ENCODE data around the gene TP53I11.

Gene TP53I11

DNA sequence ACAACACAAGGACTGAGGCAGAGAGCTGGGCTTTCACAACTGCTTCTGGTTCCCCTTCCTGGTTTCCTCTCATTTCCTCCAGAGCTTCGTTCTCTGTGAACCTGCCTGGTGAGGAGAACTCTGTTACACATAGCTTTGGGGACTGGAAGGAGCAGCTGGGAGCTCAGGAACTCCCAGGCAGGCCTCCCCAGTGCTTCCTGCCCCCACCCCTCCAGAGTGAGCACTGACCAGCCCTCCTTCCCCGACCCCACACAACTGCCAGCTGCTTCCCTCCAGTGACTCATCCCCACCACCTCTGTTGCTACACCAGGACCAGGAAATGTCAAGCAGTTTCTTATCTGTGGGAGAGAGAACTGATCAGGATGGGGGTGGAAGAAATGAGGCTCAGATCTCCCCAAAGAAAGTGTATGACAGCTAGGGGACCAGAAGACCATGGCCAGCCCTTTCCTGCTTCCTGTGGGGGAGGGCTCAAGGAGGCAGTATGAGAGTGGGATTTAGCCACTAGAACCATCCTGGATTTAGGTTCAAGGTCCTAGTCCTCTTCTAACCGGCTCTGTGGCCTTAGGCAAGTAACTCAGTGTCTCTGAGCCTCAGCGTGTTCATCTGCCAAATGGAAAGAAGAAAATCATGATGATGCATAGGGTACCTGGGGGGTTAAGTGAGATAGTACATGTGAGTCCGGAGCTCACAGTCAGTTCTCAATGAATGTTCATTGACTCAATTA lies 4.5 kb upstream of the TP53I11 start:
- DNase-seq = peak; percentile 68

DNA sequence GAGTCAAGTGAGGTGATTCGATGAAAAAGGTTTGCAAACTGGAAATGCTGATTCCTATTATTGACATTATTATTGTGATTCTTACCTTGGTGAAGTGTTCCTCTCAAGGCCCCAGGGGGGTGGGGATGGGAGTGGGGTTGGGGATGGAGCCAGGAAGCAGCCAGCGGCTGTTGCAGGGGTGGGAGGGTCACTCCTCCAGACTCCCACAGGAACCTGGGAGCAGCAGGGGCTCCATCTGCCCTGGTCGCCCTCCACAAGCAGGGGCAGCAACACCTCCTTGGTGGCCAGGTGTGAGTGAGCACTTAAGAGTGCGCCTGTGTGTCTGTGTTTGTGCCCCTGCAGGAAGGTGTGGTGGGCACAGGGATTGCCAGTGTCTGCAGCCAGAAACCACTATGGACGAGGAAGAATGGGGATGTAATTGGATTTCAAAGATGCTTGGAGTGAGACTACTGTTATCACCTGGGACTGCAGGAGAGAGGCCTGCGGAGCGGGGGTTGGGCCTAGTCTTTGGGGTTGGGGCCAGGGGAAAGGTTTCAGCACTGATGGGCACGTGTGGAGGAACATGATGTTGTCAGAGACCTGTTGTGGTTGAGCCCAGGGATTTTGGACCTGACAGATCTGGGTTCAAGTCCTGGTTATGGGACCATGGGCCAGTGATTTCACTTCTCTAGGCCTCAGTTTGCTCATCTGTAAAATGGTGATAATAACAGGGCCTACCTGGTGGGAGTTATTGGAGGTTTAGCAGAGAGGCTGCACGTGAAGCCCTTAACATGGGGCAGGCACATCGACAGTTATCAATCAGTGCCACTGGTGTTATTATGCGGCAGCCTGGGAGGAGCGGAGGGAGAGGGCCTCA lies 3.6 kb upstream of the TP53I11 start:
- DNase-seq = no peak

DNA sequence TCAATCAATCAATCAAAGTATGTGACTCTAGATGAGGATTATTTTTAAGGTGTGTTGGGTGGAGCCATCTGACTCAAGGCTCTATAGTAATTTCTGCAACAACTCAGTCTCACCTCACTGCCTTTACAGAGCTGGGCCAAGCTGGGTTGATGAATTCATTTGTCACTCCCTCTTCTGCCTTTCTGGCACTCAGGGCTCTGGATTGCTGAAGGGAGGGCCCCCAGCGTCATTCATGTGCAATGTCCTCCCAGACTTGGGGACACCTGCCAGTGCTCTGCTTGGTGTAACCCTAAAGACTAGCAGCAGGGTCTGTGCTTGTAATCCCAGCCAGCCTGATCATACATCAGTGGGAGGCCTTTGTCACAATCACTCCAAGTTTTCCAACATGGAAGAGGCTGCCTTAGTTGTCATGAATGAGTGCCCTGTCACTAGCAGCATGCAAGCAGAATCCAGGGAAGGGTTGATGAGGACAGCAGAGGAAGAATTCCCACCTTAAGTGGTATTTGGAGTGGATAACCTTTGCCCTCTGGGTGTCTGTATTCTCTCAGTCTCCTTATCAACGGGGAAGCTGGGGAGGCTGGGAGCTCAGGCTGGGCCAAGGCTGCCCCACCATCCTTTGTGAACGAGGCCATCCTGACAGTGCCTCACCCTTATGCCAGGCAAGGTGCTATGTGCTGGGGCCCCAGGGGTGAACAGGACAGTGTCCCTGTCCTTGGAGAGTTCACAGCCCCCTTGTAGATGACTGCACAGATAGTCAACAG lies 2.0 kb upstream of the TP53I11 start:
- DNase-seq = no peak

DNA sequence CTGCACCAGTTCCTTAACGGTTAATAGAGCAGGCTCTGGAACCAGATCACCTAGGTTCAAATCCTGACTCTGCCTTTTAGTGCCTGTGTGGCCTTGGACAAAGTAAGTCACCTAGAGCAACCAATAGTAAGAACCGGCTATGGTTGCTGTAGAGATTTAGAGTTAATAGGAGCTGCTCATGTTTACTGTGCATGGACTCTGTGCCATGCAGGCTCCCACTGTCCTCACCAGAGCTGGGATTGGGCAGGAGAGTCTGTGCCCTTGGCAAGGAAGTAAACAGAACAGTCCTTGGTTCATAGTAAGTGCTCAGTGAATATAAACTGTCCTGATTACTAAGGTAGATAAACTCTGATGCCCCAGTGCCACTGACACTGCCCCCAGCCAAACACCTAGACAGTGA lies 1.4 kb upstream of the TP53I11 start:
- DNase-seq = no peak

DNA sequence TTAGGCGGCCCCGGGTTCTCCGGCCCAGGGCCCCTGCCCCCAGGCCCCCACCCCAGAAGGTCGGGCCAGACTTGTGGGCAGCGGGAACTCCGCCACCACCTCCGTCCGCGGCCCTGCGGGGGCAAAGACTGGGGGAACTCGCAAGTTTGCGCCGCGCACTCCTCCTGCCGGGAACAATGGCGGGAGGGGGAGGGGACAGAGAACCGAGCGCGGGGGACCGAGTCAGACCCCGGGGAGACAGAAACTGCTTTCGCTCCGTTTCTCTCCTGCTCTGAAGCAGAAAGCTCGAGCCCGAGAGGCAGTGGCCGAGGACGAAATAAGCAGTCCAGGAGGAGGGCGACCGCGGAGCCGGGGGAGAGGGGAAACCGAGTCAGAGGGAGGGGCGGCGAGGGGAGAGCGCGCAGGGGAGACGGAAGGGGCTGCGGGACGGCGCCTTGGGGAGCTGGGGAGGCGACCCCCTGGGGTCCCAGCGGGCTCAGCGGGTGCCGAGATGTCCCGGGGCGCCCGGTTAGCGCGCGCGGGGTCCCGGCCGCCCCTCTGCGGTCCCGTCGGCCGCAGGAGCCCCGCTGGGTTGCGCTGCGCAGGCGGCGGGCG lies 555 bp downstream of the TP53I11 start:
- DNase-seq = no peak

DNA sequence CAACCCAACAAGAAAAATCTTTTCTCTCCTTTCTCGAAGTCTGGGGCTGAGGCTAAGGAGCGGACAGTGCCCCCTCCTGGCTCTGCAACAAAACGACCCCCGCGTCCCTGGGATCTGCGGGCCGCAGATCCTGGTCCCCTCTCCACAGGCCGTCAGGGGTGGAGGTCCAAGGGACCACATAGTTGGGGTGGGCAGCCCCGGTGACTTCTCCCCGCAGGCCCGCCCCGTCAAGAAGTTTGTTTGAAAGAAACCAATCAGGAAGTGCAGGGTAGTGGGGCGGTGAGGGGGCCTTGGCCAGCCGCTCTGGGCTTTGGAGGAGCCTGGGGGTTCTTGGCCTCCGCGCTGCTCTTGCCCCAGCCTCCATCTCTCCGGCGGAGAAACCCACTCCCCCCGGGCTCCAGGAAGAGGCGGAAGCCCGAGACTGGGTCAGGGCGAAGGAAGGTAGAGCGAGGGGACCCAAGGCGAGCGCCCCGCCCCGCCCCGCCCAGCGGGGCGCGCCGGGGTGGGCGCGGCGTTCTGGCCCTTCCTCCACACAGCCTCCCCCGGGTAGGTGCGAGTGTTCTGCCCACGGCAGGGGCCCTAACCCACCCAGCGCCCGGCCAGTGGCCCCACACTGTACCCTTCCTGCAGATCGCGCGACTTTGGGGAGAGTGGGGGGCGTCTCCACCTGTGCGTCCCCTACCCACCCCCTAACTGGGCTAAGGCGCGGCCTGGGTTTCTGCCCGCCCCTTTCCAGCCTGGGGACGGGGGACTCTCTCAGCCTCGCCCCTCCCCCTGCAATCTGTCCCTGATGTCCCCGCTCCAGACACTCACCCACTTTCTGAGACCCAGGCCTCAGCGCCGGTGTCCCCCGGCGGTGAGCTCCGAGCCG lies 1.3 kb downstream of the TP53I11 start:
- DNase-seq = no peak

DNA sequence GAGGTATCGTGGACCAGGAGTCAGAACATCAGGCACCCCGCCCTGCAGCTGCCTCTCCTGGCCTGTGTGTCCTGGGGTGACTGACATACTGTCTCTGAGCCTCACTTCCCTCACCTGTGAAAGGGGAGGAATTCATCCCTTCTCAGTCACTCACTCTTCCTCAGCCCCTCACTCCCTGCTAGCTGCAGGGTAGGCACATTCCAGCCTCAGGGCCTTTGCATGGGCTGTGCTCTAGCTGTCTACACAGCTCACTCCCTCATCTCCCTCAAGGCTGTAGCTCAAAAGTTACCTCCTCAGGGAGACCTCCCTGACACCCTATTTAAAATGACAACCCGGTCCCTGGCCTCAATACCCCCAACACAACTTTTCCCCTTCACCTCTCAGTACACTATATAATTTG lies 2.5 kb downstream of the TP53I11 start:
- no peak for DNase-seq

DNA sequence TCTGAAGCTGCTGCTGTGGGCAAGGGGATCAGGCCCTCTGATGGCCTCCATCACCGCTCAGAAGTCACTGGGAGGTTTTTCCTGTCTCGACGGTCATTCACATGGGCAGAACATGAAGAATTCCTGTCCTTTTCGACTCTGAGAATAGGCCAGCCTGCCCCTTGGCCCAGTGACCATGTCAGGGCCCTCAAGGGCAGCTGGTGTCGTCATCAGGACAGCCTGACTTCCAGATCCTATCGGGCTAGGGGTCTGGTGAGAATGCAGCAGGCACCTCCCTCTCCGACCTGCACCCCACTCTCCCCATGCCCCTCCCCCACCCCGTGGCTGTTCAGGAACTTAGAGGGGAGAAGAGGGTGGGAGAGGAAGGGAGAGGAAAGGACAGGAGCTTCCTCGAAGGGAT lies 3.6 kb downstream of the TP53I11 start:
- no peak for DNase-seq

DNA sequence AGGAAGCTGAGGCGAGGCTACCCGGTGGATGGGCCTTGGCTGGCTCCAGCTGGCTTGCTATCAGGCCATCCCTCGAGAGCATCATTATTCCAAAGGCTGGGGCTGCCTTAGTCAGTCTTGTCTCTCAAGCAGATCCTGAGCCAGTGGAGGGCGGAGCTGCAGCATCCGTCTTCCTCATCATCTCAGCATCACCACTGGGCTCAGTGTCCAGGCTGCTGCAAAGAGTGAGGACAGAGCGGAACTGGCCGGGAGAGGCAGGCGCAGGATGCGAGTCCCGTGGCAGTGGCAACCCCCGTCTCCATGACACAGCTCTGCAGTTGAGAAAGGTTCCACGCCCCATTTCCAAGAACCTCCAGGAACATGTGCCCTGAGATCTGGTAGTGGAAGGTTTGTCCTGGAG lies 4.4 kb downstream of the TP53I11 start:
- DNase-seq = no peak

DNA sequence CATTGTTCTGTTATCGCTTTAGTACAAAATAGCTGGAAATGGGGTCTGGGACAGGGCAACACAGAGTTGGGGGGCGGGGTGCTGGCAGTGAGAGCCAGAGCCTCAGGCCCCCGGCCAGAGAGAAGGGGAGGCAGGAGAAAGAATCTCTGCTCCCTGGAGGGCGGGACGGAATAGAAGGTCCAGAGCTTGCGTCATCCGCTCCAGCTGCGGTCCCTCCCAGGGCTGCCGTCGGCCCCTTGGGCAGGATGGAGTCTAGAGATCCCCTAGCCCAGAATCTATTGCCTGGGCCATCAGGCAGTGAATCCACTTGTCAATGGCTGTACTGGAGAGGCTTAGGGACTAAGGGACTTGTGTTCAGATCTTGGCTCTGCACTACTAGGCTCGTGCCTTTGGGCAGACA lies 5.0 kb downstream of the TP53I11 start:
- DNase-seq = no peak

DNA sequence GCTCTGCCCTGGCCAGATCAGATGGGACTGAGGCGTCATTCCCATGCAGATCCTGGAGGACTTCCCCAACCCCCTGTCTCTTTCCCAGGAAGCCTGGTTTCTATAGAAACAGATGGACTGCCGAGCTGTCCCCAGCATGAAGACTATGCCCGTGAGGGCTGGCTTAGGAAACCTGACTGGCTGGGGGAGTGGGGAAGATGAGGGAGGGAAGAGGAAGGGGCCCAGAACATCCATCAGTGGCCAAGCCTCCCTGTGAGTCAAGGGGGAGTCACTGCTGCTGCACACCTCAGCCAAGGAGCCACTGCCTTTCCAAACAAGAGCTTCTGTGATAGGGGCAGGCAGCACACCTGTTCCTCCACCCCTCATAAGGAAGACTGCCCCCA lies 5.8 kb downstream of the TP53I11 start:
- DNase-seq = no peak

DNA sequence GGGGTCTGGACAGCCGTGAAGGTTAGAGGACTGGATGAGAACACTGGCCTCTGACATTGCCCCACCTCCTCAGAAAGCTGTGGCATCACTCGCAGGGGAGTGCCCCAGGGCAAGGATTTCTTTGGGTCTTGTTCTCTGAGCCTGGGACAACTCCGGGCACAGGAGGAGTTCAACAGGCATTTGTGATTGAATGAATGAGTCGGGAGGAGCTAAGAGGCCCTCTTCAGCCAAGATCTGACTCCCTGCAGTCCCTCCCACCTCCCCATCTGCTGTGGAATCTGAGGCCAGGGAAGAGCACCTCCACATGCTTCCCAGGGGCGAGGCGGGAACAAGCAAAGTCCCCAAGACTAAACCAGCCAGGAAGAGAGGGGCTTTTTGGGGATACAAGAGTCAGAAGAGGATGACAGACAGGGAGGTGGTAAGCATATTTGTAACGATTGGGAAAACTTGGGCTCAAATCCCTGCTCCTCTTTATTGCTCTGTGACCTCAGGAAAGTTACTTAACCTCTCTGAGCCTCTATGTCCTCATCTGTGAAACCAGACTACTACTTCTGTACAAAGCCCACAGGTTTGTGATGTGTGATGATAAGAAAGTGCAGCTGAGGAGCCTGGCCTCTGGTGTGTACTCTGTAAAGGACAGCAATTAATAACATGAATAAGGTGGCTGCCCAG lies 6.4 kb downstream of the TP53I11 start:
- DNase-seq = peak; percentile 17

DNA sequence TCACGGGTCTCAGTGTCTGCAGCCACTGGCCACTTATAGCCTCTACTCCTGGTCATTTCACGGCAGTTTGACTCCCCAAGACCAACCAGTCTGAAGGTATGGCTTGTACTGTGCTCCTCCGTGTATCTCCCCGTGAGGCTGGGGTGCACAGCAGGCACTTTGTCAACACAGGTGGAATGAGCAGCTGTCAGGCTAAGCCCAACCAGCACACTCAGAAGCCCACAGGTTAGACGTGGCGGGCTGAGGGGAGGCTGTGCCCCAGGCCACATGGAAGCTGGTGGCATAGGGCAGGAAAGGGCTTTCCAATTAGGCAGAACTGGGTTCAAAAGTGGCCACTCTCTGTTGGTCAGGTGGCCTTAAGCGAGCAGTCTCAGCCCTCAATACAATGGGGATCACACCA lies 7.0 kb downstream of the TP53I11 start:
- no peak for DNase-seq

DNA sequence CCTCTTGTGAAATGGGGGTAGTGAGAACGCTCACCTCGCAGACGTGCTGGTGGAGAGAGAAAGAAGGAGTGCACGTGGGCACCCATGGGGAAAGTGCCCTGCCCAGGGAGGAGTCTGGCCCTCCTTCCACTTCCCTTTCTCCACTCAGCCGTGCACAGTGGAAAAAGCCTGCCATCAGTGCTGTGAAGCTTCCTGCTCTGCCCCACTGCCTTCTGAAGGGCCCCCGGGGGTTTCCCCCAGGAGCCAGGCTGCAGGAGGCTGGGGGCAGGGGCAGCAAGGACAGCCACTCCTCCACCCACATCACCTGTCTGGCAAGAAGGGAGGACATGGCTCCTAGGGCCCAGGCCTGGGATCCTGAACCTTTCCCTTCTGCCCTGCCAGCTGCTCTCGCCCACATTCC lies 7.6 kb downstream of the TP53I11 start:
- no peak for DNase-seq

DNA sequence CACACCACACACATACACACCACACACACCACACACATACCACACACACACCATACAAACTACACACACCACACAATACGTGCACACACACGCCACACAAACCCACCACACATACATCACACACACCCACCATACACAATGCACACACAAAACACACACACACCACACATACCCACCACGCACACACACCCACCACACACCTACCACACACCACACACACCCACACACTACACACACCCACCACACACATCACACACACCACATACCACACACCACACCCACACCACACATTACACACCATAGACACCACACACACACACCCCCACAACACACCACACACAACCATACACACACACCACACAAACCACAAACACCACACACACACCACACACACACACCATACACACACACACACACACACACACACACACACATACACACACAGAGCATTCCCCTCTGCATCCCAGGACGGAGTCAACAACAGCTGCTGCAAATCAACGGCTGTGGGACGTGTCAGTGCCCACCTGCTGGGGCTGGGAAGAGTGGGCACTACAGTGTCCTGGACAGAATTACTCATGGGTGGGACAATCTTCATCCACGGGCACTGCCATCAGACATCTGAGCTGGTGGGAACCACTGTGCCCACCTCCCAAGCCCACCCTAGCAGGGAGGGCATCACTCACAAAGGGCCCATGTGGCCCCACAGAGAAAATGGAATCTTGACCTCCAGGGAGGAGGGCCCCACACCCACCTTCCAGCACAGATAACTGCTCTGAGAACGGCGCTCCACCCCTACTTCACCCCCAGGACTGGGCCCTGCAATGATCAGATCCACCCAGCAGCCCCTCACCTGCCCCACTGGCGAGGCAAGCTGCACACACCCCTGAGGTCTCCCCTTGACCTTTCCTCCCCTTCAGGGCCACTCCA lies 8.4 kb downstream of the TP53I11 start:
- no peak for DNase-seq

DNA sequence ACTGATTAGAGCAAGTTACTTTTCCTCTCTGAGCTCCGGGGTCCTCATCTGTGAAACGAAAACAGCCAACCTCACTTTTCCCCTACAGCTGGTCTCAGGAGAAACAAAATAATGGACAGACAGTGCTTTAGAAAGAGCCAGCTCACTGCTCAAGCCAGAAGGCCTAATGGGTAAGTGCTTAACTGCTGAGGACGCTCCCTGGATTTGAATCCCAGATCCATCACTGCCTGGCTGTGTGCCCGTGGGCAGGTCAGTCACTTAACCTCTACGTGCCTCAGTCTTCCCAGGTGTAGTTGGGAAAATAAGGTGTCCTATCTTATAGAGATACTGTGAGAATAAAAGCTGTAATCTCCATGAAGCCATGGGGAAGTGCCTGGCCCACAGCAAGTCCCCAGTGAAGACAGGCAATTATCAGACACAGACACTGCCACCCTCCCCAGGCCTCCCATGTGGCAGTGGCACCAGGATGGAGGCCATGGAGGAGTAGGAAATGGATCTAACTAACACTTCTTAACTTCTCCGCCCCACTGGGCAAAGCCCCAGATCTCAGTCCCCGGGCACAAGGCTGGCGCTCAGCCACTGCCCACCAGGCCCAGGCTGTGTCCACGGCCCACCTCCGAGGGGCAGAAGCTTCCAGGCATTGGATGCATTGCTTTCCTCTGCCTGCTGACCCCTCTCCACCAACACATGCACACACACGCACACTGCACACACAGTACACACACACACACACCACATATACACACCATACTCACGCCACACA lies 9.2 kb downstream of the TP53I11 start:
- no peak for DNase-seq

DNA sequence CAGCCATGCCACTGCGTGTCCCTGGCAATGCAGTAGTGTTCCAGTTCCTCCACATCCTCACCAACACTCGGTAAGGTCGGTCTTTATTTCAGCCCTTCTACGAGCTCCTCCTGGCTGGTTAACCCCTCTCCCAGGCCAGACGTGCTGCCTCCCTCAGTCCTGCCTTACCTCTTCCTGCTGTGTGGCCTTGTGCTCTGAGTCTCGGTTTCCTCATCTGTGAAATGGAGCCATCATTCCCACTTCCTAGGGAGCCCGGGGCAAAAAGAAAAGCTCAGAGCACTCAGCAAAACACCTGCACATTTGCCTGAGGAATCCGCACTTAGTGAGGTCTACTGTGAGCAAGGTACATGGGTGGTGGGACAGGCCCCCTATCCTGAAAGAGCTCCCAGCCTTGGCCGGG lies 9.8 kb downstream of the TP53I11 start:
- DNase-seq = no peak

DNA sequence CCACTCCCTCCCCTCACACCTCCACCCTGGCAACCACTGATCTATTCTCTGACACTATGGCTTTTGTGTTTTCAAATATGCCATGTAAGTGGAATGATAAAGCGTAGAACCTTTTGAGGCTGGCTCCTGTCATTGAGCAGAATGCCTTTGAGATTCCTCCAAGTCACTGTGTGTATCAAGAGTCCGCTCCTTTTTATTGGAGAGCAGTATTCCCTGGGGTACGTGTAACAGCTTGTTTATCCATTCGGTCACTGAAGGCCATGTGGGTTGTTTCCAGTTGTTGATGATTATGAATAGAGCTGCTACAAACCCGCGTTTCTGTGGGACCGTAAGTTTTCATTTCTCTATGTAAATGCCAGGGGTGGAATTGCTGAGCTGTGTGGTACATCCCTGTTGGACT lies 10.3 kb downstream of the TP53I11 start:
- no peak for DNase-seq

DNA sequence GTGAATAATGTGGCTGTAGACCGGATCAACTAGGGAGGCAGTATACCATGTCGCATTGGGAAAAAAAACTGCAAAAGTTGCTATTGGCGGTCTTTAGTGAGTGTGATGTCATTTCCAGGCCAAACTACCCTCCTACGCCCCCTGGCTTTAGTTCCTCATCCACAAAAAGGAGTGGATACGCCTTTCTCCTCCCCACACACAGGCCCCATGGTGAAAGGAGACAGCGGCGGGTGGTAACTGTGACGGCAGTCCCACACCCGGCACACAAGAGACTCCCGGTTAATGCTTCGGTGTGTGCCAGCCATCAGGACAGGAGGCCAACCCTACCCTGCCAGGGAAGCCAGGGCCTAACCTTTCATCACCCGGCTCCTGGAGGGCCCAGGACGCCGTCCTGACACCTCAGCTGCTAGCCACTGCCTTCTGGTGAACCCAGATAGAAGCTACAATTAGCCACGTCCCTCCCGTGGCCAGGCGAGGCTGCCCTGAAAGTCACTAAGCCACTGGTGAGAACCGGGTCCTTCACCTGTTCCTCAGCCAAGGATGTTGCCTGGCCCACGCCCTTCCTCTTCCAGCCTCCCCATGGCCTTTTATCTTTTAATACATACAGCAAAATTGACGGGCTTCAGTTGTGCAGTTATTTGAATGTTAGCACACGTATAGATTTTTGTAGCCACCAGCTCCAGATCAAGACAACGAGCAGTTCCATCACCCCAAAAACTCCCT lies 10.8 kb downstream of the TP53I11 start:
- DNase-seq = no peak

All from DMS 273 treated with DMSO at 0.1 percent for 48 hours (cell line).